Dermis microvascular lymphatic vessel endothelial cell (primary cell): Measurements from ENCODE around the gene METTL15. TPM values are rescaled to one million over a fixed set of nuclear protein-coding genes. Genes with fewer than 3 reads are reported as not detected.
A peak's percentile ranks its signal among the peaks of the same experiment; 100 is the strongest.
"Not testable (repeated sequence)": the region's sequence is repeated elsewhere in the genome, so short reads cannot be mapped to it uniquely, and the experiment has no call there.

Experiments
- DNase-seq, 2 donors: peaks; one replicate each; pipeline versions ENCODE4 v3.0.0 to v3.0.0-alpha.2; 2010; ENCODE audit warnings: low read depth in 2 of 2
- total RNA-seq: library from RNA; depleted of rRNA; stranded (reverse); fragments of >200 nt; gene quantifications from 2 replicates; pipeline ENCODE4 v1.2.1, GENCODE V29; 2014

The METTL15 gene, protein sequence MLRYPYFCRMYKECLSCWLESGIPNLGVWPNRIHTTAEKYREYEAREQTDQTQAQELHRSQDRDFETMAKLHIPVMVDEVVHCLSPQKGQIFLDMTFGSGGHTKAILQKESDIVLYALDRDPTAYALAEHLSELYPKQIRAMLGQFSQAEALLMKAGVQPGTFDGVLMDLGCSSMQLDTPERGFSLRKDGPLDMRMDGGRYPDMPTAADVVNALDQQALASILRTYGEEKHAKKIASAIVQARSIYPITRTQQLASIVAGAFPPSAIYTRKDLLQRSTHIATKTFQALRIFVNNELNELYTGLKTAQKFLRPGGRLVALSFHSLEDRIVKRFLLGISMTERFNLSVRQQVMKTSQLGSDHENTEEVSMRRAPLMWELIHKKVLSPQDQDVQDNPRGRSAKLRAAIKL
- 9.9 and 10.4 TPM in 2 replicates for total RNA-seq

GRCh38 chr11:28107750-28108618 is at the start of gene METTL15, which contains the start of gene KIF18A:
METTL15 (plus strand) TSS chr11:28108388; CDS start chr11:28113335, 4,947 bp downstream.
KIF18A (minus strand) TSS chr11:28108156; CDS start chr11:28097947, 10,209 bp downstream.
- DNase-seq, result peak; percentile 98 to 99

- DNase-seq, result no peak
Measured at GRCh38 chr11:28071305-28071704, 36.9 kb upstream of the METTL15 start.

DNA sequence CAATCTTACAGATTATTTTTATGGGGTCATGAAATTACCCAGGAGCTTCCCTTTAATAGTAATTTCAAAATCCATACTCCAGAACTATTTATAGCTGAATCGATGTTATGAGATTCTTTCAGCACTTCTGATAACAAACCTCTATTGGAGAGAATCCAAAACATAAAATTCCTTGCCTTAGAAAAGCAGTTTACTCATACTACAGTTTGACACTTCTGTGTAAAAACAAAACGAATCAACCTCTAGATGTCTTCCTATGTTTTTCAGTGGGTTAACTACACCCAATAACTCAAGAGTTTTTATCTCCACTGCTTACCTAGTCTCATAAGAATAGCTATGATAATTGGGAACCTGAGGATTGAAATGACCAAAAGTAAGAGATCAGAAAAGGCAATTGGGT is 35.9 kb upstream of the METTL15 start:
- peak in 1 of 2 donors; percentile 33 for DNase-seq

DNA sequence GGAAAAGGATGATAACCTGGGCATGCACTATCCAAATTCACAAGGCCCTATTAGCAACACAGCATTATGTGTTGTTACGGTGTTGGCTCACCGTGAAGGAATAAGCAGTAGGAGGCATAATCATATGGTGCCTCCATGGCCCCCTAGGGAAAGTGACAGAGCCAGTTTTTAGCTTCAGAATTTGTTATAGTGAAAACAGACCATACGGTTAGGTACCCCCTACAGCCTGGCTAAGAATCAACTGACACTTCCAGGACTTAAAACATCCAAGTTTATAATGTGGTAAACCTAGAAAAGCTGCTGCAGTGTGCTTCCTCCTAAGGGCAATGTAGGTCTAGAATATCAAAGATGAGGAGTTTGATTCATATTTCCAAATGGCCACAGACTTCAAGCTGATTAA is 30.7 kb upstream of the METTL15 start:
- no peak for DNase-seq

DNA sequence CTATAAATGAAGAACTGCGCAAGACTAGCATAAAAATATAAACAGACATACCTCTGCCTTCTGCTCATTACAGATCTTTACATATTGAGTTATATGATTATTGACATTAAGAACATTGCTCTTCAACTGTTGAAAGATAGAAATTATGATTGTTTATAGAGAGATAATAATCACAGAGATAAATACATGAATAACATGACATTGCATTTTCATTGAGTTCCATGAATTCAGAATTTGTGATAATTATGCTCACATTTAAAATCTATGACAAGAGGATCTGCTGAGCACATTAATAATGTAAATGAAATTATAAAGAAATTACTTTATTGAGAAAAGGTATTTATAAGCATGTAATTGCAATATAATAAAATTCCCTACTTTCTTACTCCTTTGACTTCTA is 25.1 kb upstream of the METTL15 start:
- DNase-seq, result no peak

- no peak for DNase-seq
Measured at GRCh38 chr11:28086569-28086968, 21.6 kb upstream of the METTL15 start.

DNA sequence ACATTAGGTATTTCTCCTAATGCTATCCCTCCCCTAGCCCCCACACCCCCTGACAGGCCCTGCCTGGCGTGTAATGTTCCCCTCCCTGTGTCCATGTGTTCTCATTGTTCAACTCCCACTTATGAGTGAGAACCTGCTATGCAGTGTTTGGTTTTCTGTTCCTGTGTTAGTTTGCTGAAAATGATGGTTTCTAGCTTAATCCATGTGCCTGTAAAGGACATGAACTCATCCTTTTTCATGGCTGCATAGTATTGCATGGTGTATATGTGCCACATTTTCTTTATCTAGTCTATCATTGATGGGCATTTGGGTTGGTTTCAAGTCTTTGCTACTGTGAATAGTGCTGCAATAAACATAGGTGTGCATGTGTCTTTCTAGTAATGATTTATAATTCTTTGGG is 21.0 kb upstream of the METTL15 start:
- not testable (repeated sequence) for DNase-seq

GRCh38 chr11:28087693-28088092 is 20.5 kb upstream of the METTL15 start:
- not testable (repeated sequence) for DNase-seq

GRCh38 chr11:28089378-28089777 is 18.8 kb upstream of the METTL15 start:
- no peak for DNase-seq

DNA sequence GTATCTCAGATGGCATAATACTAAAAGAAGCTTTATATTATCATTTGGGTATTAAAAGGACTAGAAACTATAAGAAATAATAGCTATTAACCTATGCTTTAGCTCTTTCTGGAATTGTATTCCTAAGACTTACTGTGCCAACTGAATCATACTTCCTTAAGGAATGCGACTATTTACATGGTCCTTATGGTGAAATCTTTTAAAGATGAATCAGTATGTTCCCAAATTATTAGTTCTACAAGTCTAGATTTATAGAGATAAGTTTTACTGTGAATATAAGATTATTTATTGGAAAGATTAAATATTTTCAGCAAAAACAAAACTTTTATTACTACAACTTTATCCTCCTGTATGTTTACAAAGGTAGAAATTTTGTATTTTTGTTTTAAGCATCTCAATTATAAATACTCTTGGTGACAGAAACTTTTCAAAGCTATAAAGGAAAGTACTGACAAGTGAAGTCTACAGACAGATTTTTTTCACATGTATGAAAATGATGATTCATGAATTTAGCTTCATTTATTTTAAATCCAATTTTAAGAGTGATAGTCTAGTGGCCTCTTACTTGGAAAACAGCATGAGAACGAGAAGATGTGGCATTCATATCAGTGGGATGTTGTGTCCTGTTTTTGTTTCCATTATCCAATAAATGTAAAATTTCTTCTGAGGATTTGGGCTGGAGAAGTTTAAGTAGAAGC is 18.0 kb upstream of the METTL15 start:
- DNase-seq, result peak in 1 of 2 donors; percentile 37

- DNase-seq, result no peak
Measured at GRCh38 chr11:28092786-28093185, 15.4 kb upstream of the METTL15 start.

DNA sequence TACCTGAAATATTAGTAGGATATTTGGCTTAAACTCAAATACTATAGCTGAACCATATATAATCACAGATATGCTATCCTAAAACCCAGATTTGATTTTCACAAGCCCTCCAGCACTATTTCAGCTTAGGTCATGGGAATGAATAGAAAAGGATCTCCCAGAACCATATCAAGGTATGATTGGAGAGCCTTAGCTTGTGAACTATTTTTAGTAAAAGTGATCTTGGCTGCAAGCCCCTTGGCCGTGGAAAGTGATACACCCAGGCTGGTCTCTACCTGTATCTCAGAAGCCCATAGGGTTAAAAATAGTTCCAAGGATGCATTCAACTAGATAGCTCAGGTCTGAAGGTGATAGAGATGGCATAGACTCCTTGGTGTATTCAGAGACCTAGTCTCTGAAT is 9.9 kb upstream of the METTL15 start:
- DNase-seq, result no peak

DNA sequence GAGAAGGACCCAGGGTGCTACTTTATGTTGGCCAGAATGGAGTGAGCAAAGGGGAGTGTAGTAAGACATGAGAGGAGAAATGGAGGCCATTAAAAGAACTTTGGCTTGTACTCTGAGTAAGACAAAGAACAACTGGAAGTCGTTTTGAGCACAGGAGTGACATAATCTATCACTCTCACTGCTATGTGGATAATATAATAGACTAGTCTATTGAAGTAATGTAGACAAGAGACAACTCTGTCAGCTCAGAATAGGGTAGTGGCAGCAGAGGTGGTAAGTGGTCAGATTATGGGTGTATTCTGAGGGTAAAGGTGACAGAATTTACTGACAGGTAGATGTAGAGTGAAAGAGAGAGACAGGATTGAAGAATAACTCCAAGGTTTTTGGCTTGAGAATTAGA is 8.5 kb upstream of the METTL15 start:
- no peak for DNase-seq

DNA sequence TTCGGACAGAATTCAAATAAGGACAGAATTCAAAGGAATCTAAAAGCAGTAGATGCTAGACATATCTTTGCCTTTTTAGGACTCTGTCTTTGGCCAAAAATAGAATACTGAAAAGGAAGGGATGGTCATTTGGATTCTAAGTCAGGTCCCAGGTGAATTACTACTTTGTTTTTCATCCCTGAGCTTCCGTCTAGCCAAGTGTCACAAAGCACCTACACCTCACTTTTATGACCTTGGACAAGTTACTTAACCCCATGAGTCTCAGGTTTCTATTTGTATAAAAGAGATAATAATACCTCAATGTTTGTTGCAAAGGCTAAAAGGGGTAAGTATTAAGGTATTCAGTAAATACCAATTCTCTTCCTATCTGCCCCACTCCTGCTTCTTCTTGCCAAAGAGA is 7.5 kb upstream of the METTL15 start:
- DNase-seq, result no peak

- not testable (repeated sequence) for DNase-seq
Measured at GRCh38 chr11:28102300-28102699, 5.9 kb upstream of the METTL15 start.

DNA sequence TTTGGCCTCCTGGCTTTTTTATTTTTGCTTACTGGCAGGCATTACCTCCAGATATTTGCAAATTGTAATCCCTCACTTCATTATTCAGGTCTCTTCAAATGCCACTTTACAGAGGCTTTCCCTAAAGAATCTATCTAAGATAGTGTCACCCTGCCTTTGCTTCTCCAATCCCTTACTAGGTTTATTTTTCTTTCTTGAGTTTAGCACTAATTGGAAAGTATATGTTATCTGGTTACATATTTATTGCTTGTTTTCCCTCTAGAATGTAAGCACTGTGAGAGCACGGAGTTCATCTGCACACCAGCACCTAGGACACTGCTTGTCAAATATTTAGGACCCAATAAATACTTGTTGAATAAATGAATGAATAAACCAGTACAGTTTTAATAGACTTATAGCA is 3.8 kb upstream of the METTL15 start:
- DNase-seq, result no peak

- no peak for DNase-seq
Measured at GRCh38 chr11:28104984-28105383, 3.2 kb upstream of the METTL15 start.

- DNase-seq, result no peak
Measured at GRCh38 chr11:28105869-28106268, 2.3 kb upstream of the METTL15 start.

DNA sequence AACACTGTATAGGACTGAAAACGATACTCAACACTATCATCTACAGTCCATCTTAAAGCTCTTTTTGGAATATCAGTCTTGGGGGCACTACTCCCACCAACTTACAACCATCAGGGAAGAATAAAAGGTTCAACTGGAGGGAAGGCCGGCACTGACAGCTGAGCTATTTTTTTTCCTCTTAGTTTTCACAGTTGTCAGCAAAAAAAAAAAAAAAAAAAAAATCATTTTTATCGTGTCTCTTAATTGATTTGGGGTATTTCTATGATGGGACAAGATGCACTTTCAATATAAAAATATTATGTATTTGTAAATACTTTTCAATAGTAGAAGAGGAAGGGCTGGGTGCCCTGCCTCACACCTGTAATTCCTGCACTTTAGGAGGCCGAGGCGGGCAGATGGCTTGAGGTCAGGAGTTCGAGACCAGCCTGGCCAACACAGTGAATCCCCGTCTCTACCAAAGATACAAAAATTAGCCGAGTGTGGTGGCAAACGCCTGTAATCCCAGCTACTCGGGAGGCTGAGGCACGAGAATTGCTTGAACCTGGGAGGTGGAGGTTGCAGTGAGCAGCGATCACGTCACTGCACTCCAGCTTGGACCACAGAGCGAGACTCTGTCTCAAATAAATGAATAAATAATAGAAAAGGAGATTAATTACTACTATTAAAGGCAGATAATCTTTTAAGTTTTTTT is 1.7 kb upstream of the METTL15 start:
- no peak for DNase-seq

- DNase-seq, result peak in 1 of 2 donors; percentile 32
Measured at GRCh38 chr11:28107191-28107749, 918 bp upstream of the METTL15 start.

DNA sequence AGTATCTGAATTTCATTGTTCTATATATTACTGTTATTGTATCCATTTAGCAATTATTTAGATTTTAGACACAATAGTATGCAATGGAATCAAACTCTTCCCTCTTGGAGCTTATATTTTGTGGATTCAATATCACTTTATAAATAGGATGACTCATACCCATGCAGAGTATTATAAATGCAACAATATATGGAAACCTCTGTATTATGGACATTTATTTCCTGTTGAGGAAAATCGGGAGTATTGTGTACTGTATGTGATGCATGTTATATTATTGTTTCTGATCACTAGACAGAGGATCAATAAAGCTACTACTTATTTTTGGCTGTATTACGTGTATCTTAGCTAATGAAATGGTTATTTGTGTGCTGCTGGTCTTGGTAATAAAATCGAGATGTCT is 770 bp downstream of the METTL15 start:
- peak in 1 of 2 donors; percentile 21 for DNase-seq
